DOHH2 (cell line): ENCODE results near the gene RPP30.

Source experiments
- CTCF ChIP-seq: fragments of 200-600 bp; sonication (generic); IDR thresholded peaks from one replicate; pipeline ENCODE4 v1.5.1; 2014; ENCODE audit warnings: antibody characterized with exemption, mild to moderate bottlenecking, low read depth, low read length; ENCODE audit not compliant: poor library complexity, severe bottlenecking
- EZH2phosphoT487 ChIP-seq: fragments of 200-600 bp; sonication (generic); IDR thresholded peaks from 2 replicates; pipeline ENCODE4 v1.6.1; 2017; ENCODE audit warnings: borderline replicate concordance, mild to moderate bottlenecking, antibody characterized with exemption, low read length, moderate library complexity, mixed read lengths

- TF ChIP-seq CTCF, result no peak
- TF ChIP-seq EZH2phosphoT487, result no peak
These were observed 55.5 kb downstream of the RPP30 start for GRCh38 chr10:90927293-90927692.
